ENCODE data around the gene ANGPTL7.
"Not testable (repeated sequence)": the region's sequence is repeated elsewhere in the genome, so short reads cannot be mapped to it uniquely, and the experiment has no call there.

The ANGPTL7 gene

DNA sequence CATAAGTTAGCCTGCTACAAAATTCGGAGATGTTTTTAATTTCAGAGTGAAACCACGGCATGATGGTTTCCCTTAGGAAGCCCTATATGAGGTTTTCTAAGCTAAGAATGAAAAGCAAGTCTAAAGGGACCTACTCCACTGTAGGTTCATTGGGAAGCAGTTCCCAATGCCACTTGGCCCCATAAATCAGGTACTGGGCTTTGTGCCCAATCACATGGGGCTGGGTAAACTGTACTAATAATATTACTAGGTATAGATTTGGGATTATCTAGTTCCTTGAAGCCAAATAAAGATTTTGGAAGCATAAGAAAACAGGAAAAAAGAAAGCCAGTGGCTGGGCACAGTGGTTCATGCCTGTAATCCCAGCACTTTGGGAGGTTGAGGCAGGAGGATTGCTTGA lies 19.1 kb upstream of the ANGPTL7 start:
- DNase-seq, result no peak

DNA sequence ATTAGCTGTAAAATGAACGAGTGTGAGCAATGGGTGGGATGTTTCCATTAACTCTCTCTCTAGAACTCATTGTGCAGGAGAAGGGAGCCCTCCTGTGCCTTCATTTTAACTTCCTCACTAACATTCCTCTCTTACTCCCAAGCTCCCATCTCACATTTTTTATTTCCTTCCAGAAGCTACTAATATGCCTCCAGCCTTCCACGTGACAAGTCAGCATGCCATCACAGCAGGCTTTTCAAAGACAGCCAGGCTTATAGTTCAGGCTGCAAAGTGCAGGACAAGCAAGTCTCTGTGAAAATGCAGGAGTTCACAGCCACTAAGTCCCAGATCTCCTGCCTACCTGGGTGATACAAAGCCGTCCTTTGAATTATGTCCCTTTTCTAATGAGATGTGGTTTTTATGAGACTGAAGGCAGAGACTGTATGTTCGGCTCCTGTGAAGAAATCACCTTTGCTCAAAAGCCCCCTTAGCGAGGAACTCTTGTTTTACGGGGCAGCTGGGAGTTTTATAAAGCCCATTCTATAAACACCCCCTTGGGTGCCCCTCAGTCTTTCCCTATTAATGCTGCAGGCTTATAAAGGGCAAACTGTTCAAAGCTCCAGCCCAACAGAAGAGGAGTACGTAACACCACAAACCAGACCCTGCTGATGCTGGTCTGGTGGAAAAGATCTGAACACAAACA lies 14.8 kb upstream of the ANGPTL7 start:
- no peak for DNase-seq

GRCh38 chr1:11175461-11175860 lies 13.7 kb upstream of the ANGPTL7 start:
- no peak for DNase-seq

- DNase-seq, result no peak
Measured at GRCh38 chr1:11176081-11176706, 13.0 kb upstream of the ANGPTL7 start.

GRCh38 chr1:11178021-11179015 lies 10.8 kb upstream of the ANGPTL7 start:
- no peak for DNase-seq

DNA sequence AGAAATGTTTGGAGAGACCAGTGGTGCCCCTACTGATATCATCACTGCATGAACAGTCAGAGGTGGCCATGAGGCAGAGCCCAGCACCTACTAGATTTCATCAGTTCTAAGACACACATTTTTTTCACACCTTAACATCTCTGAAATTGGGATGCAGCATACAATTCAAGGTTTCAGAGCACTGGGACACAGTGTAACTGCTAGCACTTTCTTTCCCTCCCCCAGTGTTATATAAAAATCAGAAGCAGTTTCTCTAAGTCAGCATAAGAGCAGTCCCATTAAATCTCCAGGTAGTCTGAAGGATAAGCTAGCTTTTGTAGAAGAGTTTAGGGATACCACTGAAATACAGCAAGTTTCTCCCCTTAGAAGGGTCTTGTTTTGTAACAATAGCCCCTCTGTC lies 10.0 kb upstream of the ANGPTL7 start:
- DNase-seq, result no peak

GRCh38 chr1:11179749-11180148 lies 9.4 kb upstream of the ANGPTL7 start:
- DNase-seq, result not testable (repeated sequence)

- no peak for DNase-seq
Measured at GRCh38 chr1:11180342-11180744, 8.8 kb upstream of the ANGPTL7 start.

DNA sequence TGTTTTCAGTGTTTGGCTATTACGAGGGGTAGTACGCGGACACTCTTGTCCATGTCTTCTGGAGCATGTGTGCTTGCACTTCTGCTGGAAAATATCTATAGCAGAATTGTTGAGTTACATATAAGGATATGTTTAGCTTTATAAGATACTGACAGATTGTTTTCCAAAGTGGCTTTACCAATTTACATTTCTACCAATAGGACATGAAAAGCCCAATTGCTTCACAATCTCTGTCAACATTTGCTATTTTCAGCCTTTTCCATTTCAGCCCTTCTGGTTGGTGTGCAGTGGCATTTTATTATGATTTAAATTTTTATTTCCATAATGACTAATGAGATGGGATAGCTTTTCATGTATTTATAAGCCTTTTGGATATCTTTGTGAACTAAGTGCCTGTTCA lies 6.3 kb upstream of the ANGPTL7 start:
- no peak for DNase-seq

DNA sequence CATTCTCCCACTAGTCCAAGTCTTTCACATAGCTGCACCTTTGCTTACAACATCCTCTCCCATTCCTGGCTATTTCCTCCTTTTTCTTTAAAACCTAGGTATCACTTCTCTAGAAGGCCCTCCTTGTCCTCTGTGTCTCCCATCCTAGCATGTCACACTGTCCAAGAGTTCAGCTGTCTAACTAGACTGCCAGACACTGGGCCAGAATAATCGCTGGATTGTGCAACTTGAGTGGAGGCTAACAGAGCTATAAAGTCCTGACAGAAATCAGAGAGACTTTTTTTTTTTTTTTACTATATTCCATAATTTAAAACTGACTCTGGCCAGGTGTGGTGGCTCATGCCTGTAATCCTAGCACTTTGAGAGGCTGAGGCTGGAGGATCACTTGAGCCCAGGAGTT lies 4.2 kb upstream of the ANGPTL7 start:
- DNase-seq, result no peak

DNA sequence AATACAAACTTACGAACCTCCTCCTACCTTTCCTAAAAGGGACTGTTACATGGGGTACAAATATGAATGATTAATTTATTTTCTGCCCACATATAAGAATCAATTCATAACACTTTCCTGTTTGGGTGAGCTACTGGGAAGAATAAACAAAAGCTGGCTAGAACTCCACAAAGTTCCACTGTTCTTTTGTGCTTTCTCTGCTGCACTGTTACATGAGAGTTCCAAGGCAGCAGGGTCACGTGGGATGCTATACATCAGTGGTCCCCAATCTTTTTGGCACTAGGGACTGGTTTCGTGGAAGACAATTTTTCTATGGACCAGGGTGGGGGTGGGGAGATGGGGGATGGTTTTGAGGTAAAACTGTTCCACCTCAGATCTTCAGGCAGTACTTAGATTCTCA lies 2.2 kb upstream of the ANGPTL7 start:
- DNase-seq, result no peak

- DNase-seq, result no peak
Measured at GRCh38 chr1:11187494-11187893, 1.7 kb upstream of the ANGPTL7 start.

DNA sequence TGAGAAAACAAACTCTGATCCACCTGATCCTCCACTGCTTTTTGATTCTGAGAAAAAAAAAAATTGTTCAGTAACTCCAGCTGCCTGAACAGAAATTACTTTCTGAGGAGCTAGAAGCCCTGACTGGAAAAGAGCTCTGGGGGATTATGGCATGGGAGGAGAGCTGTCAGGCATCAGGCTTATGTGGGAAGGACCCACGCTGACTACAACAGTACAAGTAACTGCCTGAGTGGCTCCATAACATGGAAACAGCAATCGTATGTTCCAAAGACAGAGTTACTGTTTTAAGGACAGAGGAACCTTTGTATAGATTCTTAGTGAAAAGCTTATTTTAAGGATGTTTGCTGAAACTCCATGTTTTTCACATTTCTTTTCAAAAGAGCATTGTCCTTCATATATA lies 1.2 kb upstream of the ANGPTL7 start:
- no peak for DNase-seq

- no peak for DNase-seq
Measured at GRCh38 chr1:11188381-11188780, 774 bp upstream of the ANGPTL7 start.

DNA sequence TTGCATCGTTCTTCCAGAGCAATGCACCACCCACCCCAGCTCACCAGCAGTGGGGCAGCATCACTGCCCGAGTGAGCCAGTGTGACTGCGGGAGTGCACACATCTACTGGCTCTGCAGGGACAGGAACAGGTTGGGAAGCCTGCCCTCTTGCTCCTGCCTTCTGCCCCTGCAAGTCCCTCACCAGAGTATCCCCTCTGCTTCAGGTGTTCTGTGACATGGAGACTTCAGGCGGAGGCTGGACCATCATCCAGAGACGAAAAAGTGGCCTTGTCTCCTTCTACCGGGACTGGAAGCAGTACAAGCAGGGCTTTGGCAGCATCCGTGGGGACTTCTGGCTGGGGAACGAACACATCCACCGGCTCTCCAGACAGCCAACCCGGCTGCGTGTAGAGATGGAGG lies 4.2 kb downstream of the ANGPTL7 start:
- no peak for DNase-seq

GRCh38 chr1:11194407-11195176 lies 5.4 kb downstream of the ANGPTL7 start:
- DNase-seq, result no peak

- DNase-seq, result no peak
Measured at GRCh38 chr1:11196945-11197344, 7.8 kb downstream of the ANGPTL7 start.

DNA sequence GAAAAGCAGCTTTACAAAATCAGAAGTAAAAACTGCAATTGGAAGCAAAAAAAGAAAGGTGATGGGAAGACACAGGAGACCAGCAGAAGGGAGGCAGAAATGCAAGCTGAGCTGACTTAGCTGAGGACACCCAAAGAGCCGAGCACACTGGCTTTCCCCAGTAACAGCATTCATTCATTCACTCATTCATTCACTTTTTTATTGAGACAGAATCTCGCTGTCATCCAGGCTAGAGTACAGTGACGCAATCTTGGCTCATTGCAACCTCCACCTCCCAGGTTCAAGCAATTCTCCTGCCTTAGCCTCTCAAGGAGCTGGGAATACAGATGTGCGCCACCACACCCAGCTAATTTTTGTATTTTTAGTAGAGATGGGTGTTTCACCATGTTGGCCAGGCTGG lies 8.2 kb downstream of the ANGPTL7 start:
- DNase-seq, result no peak

DNA sequence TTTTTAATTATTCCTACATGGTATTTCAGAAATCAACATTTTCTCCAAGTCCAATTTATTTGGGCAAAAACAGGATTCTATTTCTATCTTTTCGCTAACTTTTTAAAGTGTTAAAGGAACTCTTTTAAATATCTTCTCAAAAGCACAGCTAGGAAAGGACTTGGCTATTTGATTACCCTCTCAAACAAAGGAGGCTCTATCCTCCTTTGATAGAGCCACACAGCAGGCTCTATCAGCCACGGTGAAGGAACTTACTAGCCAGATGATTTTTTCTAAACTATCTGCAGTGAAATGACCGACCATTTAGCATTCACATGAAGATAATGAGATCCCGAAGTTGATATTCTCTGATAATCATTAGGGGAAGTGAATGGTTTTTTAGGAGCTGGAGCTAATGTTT lies 9.1 kb downstream of the ANGPTL7 start:
- no peak for DNase-seq

DNA sequence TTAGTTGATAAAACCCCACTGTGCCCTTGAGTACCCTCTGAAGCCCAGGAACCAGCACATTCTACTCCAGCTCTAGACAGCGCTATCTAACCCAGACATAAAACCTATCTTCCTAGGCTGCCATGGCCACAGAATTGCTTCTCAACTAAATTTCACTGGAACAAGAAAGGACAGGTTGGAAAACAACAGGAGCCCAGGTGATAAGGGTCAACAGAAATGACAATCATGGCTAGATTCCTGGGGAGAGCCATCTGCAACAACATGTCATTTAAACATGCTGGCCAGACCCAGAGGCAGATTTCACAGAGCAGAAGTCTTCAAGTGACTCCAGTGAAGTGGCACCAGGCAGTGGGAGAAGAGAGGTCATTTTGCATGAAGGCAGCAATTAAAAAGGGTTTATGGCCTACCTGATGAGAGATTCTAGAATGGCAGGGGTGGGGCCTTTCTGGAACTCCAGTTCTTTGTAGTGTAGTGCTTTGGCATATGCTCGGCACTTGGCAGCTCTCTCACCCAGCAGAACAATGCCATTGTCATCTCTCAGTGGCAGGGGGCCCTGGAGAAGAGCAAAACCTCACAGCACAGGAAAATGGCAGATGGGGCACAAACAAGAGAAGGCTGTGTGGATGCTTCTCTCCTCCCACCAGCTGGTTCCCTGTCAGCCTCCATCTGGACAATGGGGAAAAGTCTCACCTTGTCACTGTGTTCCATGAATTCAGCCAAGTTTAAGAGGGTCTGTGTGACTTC lies 9.9 kb downstream of the ANGPTL7 start:
- no peak for DNase-seq

- DNase-seq, result no peak
Measured at GRCh38 chr1:11204396-11205190, 15.4 kb downstream of the ANGPTL7 start.
